Measurements from ENCODE around the gene SLC16A1. TPM values are rescaled to one million over a fixed set of nuclear protein-coding genes. Genes with fewer than 3 reads are reported as not detected.
"Not testable (repeated sequence)": the region's sequence is repeated elsewhere in the genome, so short reads cannot be mapped to it uniquely, and the experiment has no call there.

SLC16A1 gene
- total RNA-seq, 1 donor: 36.6 TPM

GRCh38 chr1:112973788-112974187 is 17.8 kb upstream of the SLC16A1 start:
- no peak for DNase-seq (ENCODE audit: low read depth in 2 of 3, low spot score in 2 of 3)

DNA sequence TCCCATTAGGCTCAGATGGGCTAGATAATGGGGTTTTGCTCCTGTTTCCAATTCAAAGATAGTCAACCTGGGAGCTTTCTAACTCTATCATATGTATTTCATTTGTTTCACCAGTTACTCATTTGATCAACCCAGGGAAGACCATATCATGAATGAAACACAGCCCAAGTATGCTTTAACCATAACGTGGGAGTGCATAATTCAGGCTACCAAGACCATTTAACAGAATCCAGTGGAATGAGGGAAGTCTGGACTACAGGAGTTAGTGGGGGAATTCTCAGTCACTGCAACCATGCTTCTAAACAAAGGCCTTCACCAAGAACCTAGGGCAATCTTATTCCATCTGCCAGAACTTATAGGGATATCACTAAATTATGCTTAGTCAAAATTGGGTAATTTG is 15.0 kb upstream of the SLC16A1 start:
- no peak for DNase-seq (ENCODE audit: low read depth in 2 of 3, low spot score in 2 of 3)

DNA sequence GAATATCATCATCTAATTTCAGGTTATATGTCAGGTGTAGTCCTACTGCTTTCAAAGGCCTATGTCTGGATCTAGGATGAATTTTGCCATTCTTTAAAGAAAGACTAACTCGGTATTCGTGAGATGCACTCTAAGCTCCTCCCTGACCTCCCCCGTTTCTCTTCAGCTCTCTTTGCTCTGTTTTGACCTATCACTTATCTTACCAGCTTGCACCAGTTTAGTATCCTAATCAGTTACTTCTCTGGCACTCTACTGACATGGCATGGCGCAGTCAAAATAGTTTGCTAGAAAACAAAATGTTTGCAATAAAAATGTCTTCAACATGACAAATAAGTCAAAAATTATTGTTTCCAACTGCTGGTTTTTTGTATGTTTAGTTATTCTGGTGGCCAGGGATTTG is 8.4 kb upstream of the SLC16A1 start:
- no peak for DNase-seq (ENCODE audit: low read depth in 2 of 3, low spot score in 2 of 3)

DNA sequence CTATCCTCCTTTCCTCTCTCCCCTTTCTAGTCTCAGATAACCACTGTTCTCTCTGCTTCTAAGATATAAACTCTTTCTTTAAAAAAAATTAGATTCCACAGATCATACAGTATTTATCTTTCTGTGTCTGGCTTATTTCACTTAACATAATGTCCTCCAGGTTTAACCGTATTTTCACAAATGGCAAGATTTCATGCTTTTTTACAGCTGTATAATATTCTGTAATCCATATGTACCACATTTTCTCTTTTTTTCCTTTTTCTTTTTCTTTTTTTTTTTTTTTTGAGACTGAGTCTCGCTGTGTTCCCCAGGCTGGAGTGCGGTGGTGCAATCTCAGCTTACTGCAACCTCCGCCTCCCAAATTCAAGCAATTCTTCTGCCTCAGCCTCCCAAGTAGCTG is 5.1 kb upstream of the SLC16A1 start:
- DNase-seq (ENCODE audit: low read depth in 2 of 3, low spot score in 2 of 3): no peak

- DNase-seq (ENCODE audit: low read depth in 2 of 3, low spot score in 2 of 3): no peak
Observed at GRCh38 chr1:112960384-112960783, 4.4 kb upstream of the SLC16A1 start.

GRCh38 chr1:112958236-112958635 is 2.2 kb upstream of the SLC16A1 start:
- not testable (repeated sequence) for DNase-seq (ENCODE audit: low read depth in 2 of 3, low spot score in 2 of 3)

- DNase-seq (ENCODE audit: low read depth in 2 of 3, low spot score in 2 of 3): peak; percentile 23 to 54 (median 43)
Observed at GRCh38 chr1:112957133-112957812, 1.3 kb upstream of the SLC16A1 start.

GRCh38 chr1:112956544-112957132 is 642 bp upstream of the SLC16A1 start:
- no peak for DNase-seq (ENCODE audit: low read depth in 2 of 3, low spot score in 2 of 3)

GRCh38 chr1:112954945-112955772 is 837 bp downstream of the SLC16A1 start:
- DNase-seq (ENCODE audit: low read depth in 2 of 3, low spot score in 2 of 3): peak; percentile 25 to 59 (median 51)

GRCh38 chr1:112954017-112954650 is 1.9 kb downstream of the SLC16A1 start:
- DNase-seq (ENCODE audit: low read depth in 2 of 3, low spot score in 2 of 3): no peak

DNA sequence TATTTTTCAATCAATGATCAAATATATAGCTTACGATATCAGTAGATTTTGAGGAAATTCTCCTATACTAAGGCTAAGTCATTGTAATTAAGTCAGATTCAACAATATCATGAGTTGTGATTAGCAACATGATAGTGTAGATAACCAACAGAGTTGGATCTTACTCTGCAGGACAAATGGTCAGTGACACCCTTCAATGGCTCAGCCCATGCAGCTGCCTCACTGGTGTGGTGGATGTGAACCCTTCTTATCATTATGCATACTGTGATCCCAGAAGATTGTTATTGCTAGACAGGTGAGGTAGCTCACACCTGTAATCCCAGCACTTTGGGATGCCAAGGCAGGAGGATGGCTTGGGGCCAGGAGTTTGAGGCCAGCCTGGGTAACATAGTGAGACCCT is 5.6 kb downstream of the SLC16A1 start:
- DNase-seq (ENCODE audit: low read depth in 2 of 3, low spot score in 2 of 3): no peak

DNA sequence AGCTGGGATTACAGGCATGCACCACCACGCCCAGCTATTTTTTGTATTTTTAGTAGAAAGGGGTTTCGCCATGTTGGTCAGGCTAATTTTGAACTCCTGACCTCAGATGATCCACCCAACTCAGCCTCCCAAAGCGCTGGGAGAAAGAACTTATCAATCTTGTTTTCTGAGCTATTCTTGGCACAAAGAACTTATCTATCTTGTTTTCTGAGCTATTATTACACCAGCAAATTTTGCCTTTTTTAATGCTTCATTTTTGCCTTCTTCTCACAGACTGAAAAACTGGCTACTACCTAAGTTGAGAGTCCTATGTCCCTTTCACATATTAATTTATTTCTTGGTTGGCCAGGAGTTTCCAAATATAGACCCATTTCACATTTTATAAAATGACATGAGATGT is 9.3 kb downstream of the SLC16A1 start:
- no peak for DNase-seq (ENCODE audit: low read depth in 2 of 3, low spot score in 2 of 3)

DNA sequence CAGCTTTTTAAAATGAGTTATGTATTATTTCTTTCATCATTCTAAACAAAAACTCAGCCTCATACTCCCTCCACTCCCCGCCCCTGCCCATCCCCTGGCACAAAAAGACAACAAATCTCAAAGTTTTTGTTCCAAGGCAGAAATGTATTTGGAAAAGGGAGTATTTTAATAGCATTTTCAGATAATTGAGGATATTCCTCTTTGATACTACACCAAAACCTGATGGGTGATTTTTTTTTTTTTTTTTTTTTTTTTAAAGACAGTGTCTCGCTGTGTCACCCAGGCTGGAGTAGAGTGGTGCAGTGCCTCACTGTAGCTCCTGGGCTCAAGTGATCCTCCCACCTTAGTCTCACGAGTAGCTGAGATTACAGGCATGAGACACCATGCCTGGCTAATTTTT is 16.2 kb downstream of the SLC16A1 start:
- DNase-seq (ENCODE audit: low read depth in 2 of 3, low spot score in 2 of 3): no peak

- no peak for DNase-seq (ENCODE audit: low read depth in 2 of 3, low spot score in 2 of 3)
Observed at GRCh38 chr1:112938210-112938609, 17.8 kb downstream of the SLC16A1 start.

DNA sequence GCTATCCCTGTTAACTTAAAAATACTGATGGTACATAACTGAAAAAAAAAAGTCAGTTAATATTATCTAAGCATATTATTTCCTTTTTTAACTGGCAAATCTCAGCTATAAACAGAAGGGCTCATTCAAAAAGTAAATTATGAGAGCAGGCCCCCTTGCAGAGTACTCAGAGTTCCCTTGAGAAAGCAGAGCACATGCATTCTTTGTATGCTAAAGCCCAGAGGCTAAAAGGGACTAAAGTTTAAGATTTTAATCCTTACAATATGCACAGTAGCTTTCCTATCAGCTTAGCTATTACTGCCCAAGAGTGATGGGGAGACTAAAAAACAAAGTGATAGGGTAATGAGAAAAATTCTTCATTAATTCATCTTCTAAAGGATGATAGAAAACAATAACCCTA is 18.5 kb downstream of the SLC16A1 start:
- no peak for DNase-seq (ENCODE audit: low read depth in 2 of 3, low spot score in 2 of 3)

GRCh38 chr1:112937070-112937469 is 18.9 kb downstream of the SLC16A1 start:
- no peak for DNase-seq (ENCODE audit: low read depth in 2 of 3, low spot score in 2 of 3)

- DNase-seq (ENCODE audit: low read depth in 2 of 3, low spot score in 2 of 3): no peak
Observed at GRCh38 chr1:112935461-112936111, 20.4 kb downstream of the SLC16A1 start.

- no peak for DNase-seq (ENCODE audit: low read depth in 2 of 3, low spot score in 2 of 3)
Observed at GRCh38 chr1:112934577-112934976, 21.4 kb downstream of the SLC16A1 start.

DNA sequence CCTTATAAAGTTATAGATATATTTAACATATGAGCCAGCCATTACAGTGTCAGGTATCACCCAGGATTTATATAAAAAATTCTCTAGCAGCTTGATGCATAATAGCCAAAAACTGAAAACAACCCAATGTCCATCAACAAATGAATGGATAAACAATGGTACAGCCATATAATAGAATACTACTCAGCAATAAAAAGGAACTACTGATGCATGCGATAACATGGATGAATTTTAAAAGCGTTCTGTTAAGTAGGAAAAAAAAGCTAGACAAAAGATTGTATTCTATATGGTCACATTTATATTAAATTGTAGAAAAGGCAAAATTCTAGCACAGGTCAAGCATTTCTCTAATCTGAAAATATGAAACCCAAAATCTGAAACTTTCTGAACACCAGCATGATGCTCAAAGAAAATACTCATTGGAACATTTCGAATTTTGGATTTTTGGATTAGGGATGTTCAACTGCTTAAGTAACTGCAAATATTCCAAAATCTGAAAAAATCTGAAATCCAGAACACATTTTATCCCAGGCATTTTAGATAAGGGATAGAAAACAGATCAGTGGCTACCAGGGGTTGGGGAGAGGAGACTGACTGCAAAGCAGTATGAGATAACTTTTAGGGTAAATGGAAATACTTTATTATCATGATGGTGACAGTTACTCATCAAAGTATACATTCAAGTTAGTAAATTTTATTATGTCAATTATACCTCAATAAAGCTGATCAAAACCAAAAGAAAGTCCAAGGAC is 22.0 kb downstream of the SLC16A1 start:
- no peak for DNase-seq (ENCODE audit: low read depth in 2 of 3, low spot score in 2 of 3)

GRCh38 chr1:112929979-112930378 is 26.0 kb downstream of the SLC16A1 start:
- no peak for DNase-seq (ENCODE audit: low read depth in 2 of 3, low spot score in 2 of 3)

Measured in hematopoietic multipotent progenitor cell (in vitro differentiated cells).